ENCODE data around the gene KTN1.

KTN1 gene

DNA sequence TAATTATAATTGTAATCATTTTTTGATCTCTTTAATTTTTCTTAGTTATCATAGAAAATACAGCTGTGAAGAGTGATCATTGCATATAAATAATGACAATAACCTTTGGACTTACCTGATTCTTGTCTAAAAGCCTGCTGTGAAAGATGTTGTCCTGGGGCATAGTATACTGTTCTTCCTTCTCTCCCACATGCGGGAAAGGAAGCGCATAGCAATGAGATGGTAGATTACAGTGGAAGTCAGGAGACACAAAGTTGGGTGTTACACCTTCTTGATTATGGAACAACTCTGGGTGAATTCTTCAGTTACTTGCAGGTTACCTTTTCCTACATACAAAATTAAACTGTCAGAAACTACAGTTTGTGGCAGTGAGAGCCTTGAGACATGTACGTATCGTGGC, 140.8 kb downstream of the KTN1 start:
- TF ChIP-seq GABPA (IDR thresholded peaks at IDR 0.05; ENCODE audit: low read depth) (no peak), CTCF (IDR thresholded peaks at IDR 0.05; ENCODE audit: insufficient read depth, low read length) (no peak), POLR2AphosphoS5 (IDR thresholded peaks at IDR 0.05; ENCODE audit: low read depth) (no peak), SPI1 (IDR thresholded peaks at IDR 0.05; ENCODE audit: borderline replicate concordance, low read depth) (no peak)
- TF ChIP-seq, protein P1, sequence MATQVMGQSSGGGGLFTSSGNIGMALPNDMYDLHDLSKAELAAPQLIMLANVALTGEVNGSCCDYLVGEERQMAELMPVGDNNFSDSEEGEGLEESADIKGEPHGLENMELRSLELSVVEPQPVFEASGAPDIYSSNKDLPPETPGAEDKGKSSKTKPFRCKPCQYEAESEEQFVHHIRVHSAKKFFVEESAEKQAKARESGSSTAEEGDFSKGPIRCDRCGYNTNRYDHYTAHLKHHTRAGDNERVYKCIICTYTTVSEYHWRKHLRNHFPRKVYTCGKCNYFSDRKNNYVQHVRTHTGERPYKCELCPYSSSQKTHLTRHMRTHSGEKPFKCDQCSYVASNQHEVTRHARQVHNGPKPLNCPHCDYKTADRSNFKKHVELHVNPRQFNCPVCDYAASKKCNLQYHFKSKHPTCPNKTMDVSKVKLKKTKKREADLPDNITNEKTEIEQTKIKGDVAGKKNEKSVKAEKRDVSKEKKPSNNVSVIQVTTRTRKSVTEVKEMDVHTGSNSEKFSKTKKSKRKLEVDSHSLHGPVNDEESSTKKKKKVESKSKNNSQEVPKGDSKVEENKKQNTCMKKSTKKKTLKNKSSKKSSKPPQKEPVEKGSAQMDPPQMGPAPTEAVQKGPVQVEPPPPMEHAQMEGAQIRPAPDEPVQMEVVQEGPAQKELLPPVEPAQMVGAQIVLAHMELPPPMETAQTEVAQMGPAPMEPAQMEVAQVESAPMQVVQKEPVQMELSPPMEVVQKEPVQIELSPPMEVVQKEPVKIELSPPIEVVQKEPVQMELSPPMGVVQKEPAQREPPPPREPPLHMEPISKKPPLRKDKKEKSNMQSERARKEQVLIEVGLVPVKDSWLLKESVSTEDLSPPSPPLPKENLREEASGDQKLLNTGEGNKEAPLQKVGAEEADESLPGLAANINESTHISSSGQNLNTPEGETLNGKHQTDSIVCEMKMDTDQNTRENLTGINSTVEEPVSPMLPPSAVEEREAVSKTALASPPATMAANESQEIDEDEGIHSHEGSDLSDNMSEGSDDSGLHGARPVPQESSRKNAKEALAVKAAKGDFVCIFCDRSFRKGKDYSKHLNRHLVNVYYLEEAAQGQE (IDR thresholded peaks at IDR 0.05; ENCODE audit: insufficient replicate concordance, low read depth), result no peak
- no peak overlapping the region for H3K27ac ChIP-seq (replicated peaks)
- H3K4me3 ChIP-seq (replicated peaks; ENCODE audit: insufficient read depth, low read length), result no peak overlapping the region
- no peaks in the 10 kb centered on the region for H3K27me3 ChIP-seq (ENCODE audit: insufficient read depth, poor library complexity, severe bottlenecking)
- DNase-seq (ENCODE audit: low read depth in 1 of 2, low spot score in 1 of 2), result no peak

DNA sequence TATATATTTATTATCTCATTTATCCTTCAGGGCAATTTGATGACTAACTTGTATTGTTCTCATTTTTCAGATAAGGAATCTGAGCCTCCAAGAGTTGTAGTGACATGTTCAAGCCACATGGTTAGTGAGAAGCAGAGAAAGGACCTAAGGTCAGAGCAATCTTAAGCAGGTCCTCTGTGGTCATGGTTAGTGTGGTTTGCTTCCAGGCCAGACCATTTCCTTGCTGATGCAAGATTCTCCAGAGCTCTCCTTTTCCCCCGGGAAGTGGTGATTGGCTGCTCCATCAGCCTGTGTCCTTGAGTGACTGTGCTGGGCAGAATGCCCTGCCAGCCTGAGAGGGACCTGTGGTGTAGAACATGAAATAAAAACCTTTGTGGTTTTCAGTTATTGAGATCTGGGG, 141.3 kb downstream of the KTN1 start:
- Histone ChIP-seq H3K4me3 (replicated peaks; ENCODE audit: insufficient read depth, low read length) (no peak overlapping the region), H3K27me3 (ENCODE audit: insufficient read depth, poor library complexity, severe bottlenecking) (no peaks in the 10 kb centered on the region), H3K27ac (replicated peaks) (no peak overlapping the region)
- peak in 1 of 2 experiments; percentile 4 for DNase-seq (ENCODE audit: low read depth in 1 of 2, low spot score in 1 of 2)
- TF ChIP-seq GABPA (IDR thresholded peaks at IDR 0.05; ENCODE audit: low read depth) (no peak), CTCF (IDR thresholded peaks at IDR 0.05; ENCODE audit: insufficient read depth, low read length) (no peak), POLR2AphosphoS5 (IDR thresholded peaks at IDR 0.05; ENCODE audit: low read depth) (no peak), SPI1 (IDR thresholded peaks at IDR 0.05; ENCODE audit: borderline replicate concordance, low read depth) (no peak)

DNA sequence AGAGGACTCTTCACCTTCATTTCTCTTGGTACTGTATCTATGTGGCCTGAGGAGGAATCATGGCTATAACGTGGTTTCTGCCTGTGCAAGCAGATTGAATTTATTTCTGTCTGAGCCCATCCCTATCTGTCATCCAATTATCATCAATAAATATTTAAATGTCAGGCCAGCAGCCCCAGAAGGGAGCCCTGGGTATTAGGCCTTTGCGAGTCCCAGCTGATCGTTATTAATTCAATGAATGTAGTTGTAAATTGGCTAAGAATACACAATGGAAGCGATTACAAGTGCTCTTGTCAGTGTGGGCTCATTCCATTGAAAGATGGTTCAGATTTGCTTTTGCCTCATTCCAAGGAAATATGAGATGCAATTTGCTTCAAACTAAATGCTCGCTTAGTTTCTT, 142.0 kb downstream of the KTN1 start:
- DNase-seq (ENCODE audit: low read depth in 1 of 2, low spot score in 1 of 2), result no peak
- H3K27me3 ChIP-seq (ENCODE audit: insufficient read depth, poor library complexity, severe bottlenecking), result no peaks in the 10 kb centered on the region
- no peak for TF ChIP-seq POLR2AphosphoS5 (IDR thresholded peaks at IDR 0.05; ENCODE audit: low read depth)
- no peak for TF ChIP-seq SPI1 (IDR thresholded peaks at IDR 0.05; ENCODE audit: borderline replicate concordance, low read depth)
- no peak for TF ChIP-seq CTCF (IDR thresholded peaks at IDR 0.05; ENCODE audit: insufficient read depth, low read length)
- TF ChIP-seq GABPA (IDR thresholded peaks at IDR 0.05; ENCODE audit: low read depth), result no peak
- TF ChIP-seq, protein P1 (IDR thresholded peaks at IDR 0.05; ENCODE audit: insufficient replicate concordance, low read depth), result no peak
- no peak overlapping the region for H3K4me3 ChIP-seq (replicated peaks; ENCODE audit: insufficient read depth, low read length)
- H3K27ac ChIP-seq (replicated peaks), result no peak overlapping the region

GRCh38 chr14:55724736-55725135, 144.7 kb downstream of the KTN1 start:
- Histone ChIP-seq H3K27ac (replicated peaks) (no peak overlapping the region), H3K4me3 (replicated peaks; ENCODE audit: insufficient read depth, low read length) (no peak overlapping the region), H3K27me3 (ENCODE audit: insufficient read depth, poor library complexity, severe bottlenecking) (no peaks in the 10 kb centered on the region)
- TF ChIP-seq CTCF (IDR thresholded peaks at IDR 0.05; ENCODE audit: insufficient read depth, low read length), result no peak
- TF ChIP-seq, protein P1 (IDR thresholded peaks at IDR 0.05; ENCODE audit: insufficient replicate concordance, low read depth), result no peak
- TF ChIP-seq POLR2AphosphoS5 (IDR thresholded peaks at IDR 0.05; ENCODE audit: low read depth), result no peak
- TF ChIP-seq GABPA (IDR thresholded peaks at IDR 0.05; ENCODE audit: low read depth), result no peak
- no peak for TF ChIP-seq SPI1 (IDR thresholded peaks at IDR 0.05; ENCODE audit: borderline replicate concordance, low read depth)
- no peak for DNase-seq (ENCODE audit: low read depth in 1 of 2, low spot score in 1 of 2)
